HCT116 (cell line): ENCODE results near the gene CACNA1C. TPM values are rescaled to one million over a fixed set of nuclear protein-coding genes. Genes with fewer than 3 reads are reported as not detected.

Experiments used
- ATAC-seq: fragments of 200-7000 bp; cut with Tn5 transposase; 2 replicates; pipeline ENCODE4 v1.9.1; 2020; ENCODE audit warnings: mild to moderate bottlenecking, moderate library complexity
- BruUV-seq: library from RNA; stranded (reverse); fragments of 400-500 nt; replicated peaks from 2 replicates; lab custom pipeline; 2021; lab: Mats Ljungman, UMichigan
- CTCF ChIA-PET: fragments of 300-600 bp; sonication (Branson Sonifier 250); formaldehyde crosslinking; loops from one replicate; lab custom pipeline; 2021; ENCODE audit warnings: antibody characterized with exemption; lab: Charles Lee
- POLR2A ChIA-PET: fragments of 300-600, 350-600 bp; sonication (Branson Sonifier 250); formaldehyde crosslinking; loops from one replicate; lab custom pipeline; 2021; ENCODE audit warnings: antibody characterized with exemption; lab: Charles Lee
- RAD21 ChIA-PET, 2 experiments: fragments of 300-600 bp; sonication (Branson Sonifier 250); formaldehyde crosslinking; loops; one replicate each; lab custom pipeline; 2023; ENCODE audit warnings: low total read pairs in 2 of 2; ENCODE audit not compliant: uncharacterized antibody in 2 of 2, unreplicated experiment in 2 of 2, low non-redundant PET in 1 of 2; lab: Charles Lee
- DNase-seq: peaks from one replicate; pipeline ENCODE4 v3.0.0-alpha.2; 2010; ENCODE audit warnings: low read depth, low spot score
- H2AFZ ChIP-seq: fragments of 200-600 bp; shearing (Covaris generic), sonication (generic); 2 replicates; pipeline ENCODE4 v1.6.1; 2017; ENCODE audit warnings: low read depth, mixed run types, mixed read lengths, antibody characterized with exemption, low read length; ENCODE audit not compliant: poor library complexity, severe bottlenecking
- H3K27ac ChIP-seq: 2 replicates; pipeline ENCODE4 v1.5.1; 2012; ENCODE audit warnings: low read depth, low read length
- H3K27me3 ChIP-seq: fragments of 200-600 bp; sonication (generic); 2 replicates; pipeline ENCODE4 v1.6.1; 2016; ENCODE audit warnings: mixed run types, low read length, mixed read lengths; ENCODE audit not compliant: insufficient read depth
- H3K36me3 ChIP-seq, 2 experiments: fragments of 200-500 bp in 1 of 2; fragments of 200-600 bp in 1 of 2; sonication (Bioruptor generic) in 1 of 2; sonication (generic) in 1 of 2; 2 replicates each; pipeline versions ENCODE4 v1.5.1 to v1.6.1; 2014 to 2016; ENCODE audit warnings: low read length in 2 of 2, inconsistent platforms in 1 of 2, mixed read lengths in 1 of 2, mixed run types in 1 of 2; ENCODE audit not compliant: insufficient read depth in 2 of 2, control insufficient read depth in 1 of 2
- H3K4me1 ChIP-seq, 2 experiments: fragments of 200-600 bp in 1 of 2; sonication (generic) in 1 of 2; 2 replicates each; pipeline versions ENCODE4 v1.5.1 to v1.6.1; 2012 to 2017; ENCODE audit warnings: low read length in 2 of 2, inconsistent platforms in 1 of 2, mild to moderate bottlenecking in 1 of 2, mixed read lengths in 1 of 2, mixed run types in 1 of 2, moderate library complexity in 1 of 2; ENCODE audit not compliant: insufficient read depth in 2 of 2, control insufficient read depth in 1 of 2
- H3K4me2 ChIP-seq: fragments of 200-600 bp; sonication (generic); 2 replicates; pipeline ENCODE4 v1.6.1; 2017; ENCODE audit warnings: mixed run types, low read length, mixed read lengths
- H3K4me3 ChIP-seq, 2 experiments: fragments of 200-600 bp in 1 of 2; sonication (generic) in 1 of 2; replicated peaks in 1 of 2; 2 replicates each; pipeline ENCODE4 v1.5.1; 2011 to 2016; ENCODE audit warnings: low read length in 2 of 2, control low read depth in 1 of 2, low read depth in 1 of 2, mild to moderate bottlenecking in 1 of 2, mixed read lengths in 1 of 2, mixed run types in 1 of 2
- H3K79me2 ChIP-seq: fragments of 200-600 bp; sonication (generic); 2 replicates; pipeline ENCODE4 v1.6.1; 2017; ENCODE audit warnings: mild to moderate bottlenecking, mixed run types, low read length, moderate library complexity, mixed read lengths; ENCODE audit not compliant: insufficient read depth
- H3K9ac ChIP-seq: fragments of 200-600 bp; sonication (generic); 2 replicates; pipeline ENCODE4 v1.6.1; 2016; ENCODE audit warnings: low read length, mixed read lengths
- H3K9me2 ChIP-seq: fragments of 200-600 bp; sonication (generic), shearing (Covaris generic); 2 replicates; pipeline ENCODE4 v1.6.1; 2017; ENCODE audit warnings: mixed run types, mild to moderate bottlenecking, moderate library complexity; ENCODE audit not compliant: insufficient read depth
- H3K9me3 ChIP-seq, 2 experiments: fragments of 200-500 bp in 1 of 2; fragments of 200-600 bp in 1 of 2; sonication (Bioruptor generic) in 1 of 2; sonication (generic) in 1 of 2; 2 replicates each; pipeline ENCODE4 v1.6.1; 2014 to 2017; ENCODE audit warnings: low read length in 2 of 2, mixed read lengths in 2 of 2, inconsistent platforms in 1 of 2, low read depth in 1 of 2, mild to moderate bottlenecking in 1 of 2, mixed run types in 1 of 2, moderate library complexity in 1 of 2; ENCODE audit not compliant: control insufficient read depth in 1 of 2, insufficient read depth in 1 of 2
- H4K20me1 ChIP-seq: fragments of 200-600 bp; sonication (generic), shearing (Covaris generic); 2 replicates; pipeline ENCODE4 v1.6.1; 2017; ENCODE audit warnings: mixed run types, mild to moderate bottlenecking, moderate library complexity; ENCODE audit not compliant: insufficient read depth
- CEBPB ChIP-seq: IDR thresholded peaks from 2 replicates; pipeline ENCODE4 v1.6.1; 2012; ENCODE audit warnings: low read depth
- CTCF ChIP-seq, 3 experiments: fragments of 200-600 bp in 1 of 3; sonication (generic) in 1 of 3; IDR thresholded peaks in 2 of 3; conservative IDR thresholded peaks in 1 of 3; 2 replicates each; pipeline ENCODE4 v1.5.1; 2012 to 2017; ENCODE audit warnings: low read depth in 2 of 3, low read length in 2 of 3, antibody characterized with exemption in 1 of 3, borderline replicate concordance in 1 of 3, control low read depth in 1 of 3, mild to moderate bottlenecking in 1 of 3, mixed read lengths in 1 of 3, mixed run types in 1 of 3, moderate library complexity in 1 of 3; ENCODE audit not compliant: insufficient read depth in 1 of 3
- EGR1 ChIP-seq: IDR thresholded peaks from 2 replicates; pipeline ENCODE4 v1.6.1; 2012; ENCODE audit warnings: low read depth
- ELF1 ChIP-seq: IDR thresholded peaks from 2 replicates; pipeline ENCODE4 v1.6.1; 2012; ENCODE audit warnings: low read depth, borderline replicate concordance
- EZH2phosphoT487 ChIP-seq: fragments of 200-600 bp; IDR thresholded peaks from 2 replicates; pipeline ENCODE4 v1.6.1; 2018; ENCODE audit warnings: antibody characterized with exemption, borderline replicate concordance
- FOSL1 ChIP-seq: IDR thresholded peaks from 2 replicates; pipeline ENCODE4 v1.6.1; 2012; ENCODE audit warnings: low read depth
- JUND ChIP-seq: IDR thresholded peaks from 2 replicates; pipeline ENCODE4 v1.6.1; 2012
- MAX ChIP-seq: IDR thresholded peaks from 2 replicates; pipeline ENCODE4 v1.6.1; 2012
- POLR2A ChIP-seq: IDR thresholded peaks from 2 replicates; pipeline ENCODE4 v1.7.0; 2011; ENCODE audit warnings: borderline replicate concordance; ENCODE audit not compliant: insufficient read depth, insufficient read length; ENCODE audit errors: extremely low read depth
- RAD21 ChIP-seq: IDR thresholded peaks from 2 replicates; pipeline ENCODE4 v1.6.1; 2012; ENCODE audit warnings: low read depth, mild to moderate bottlenecking
- REST ChIP-seq: IDR thresholded peaks from 2 replicates; pipeline ENCODE4 v1.6.1; 2012; ENCODE audit warnings: low read depth
- SP1 ChIP-seq: IDR thresholded peaks from 2 replicates; pipeline ENCODE4 v1.6.1; 2012; ENCODE audit warnings: low read depth
- SRF ChIP-seq: IDR thresholded peaks from 2 replicates; pipeline ENCODE4 v1.6.1; 2012; ENCODE audit warnings: low read depth
- TCF7L2 ChIP-seq: IDR thresholded peaks from 2 replicates; pipeline ENCODE4 v1.7.0; 2011; ENCODE audit warnings: borderline replicate concordance, inconsistent platforms; ENCODE audit not compliant: insufficient read depth, insufficient read length; ENCODE audit errors: extremely low read depth
- ZBTB33 ChIP-seq: IDR thresholded peaks from 2 replicates; pipeline ENCODE4 v1.6.1; 2011; ENCODE audit warnings: mild to moderate bottlenecking, low read length, moderate library complexity; ENCODE audit not compliant: insufficient replicate concordance; ENCODE audit errors: extremely low read depth
- ZNF274 ChIP-seq: fragments of 200-500 bp; sonication (Bioruptor generic); IDR thresholded peaks from 2 replicates; pipeline ENCODE4 v1.6.1; 2014; ENCODE audit warnings: mild to moderate bottlenecking, low read depth, low read length, inconsistent platforms
- intact Hi-C: fragments of 100-400 bp; cut with micrococcal nuclease; formaldehyde crosslinking; loops from 2 replicates; pipeline ENCODE4 v1.10.0; 2022
- total RNA-seq: library from RNA; stranded (reverse); gene quantifications from one replicate; pipeline ENCODE4 v1.2.1, GENCODE V29; 2021; ENCODE audit not compliant: unreplicated experiment

Gene CACNA1C
- total RNA-seq, 1 experiment from 2014 or later: 0.05 TPM

- TF ChIP-seq ZBTB33: no peak
These were observed 686.3 kb downstream of the CACNA1C start (continued) for GRCh38 chr12:2739069-2739468.

GRCh38 chr12:2739832-2740641, 687.2 kb downstream of the CACNA1C start:
- H3K36me3 ChIP-seq: no peaks in the 10 kb centered on the region
- H3K9me3 ChIP-seq: no peaks in the 10 kb centered on the region
- peaks cover 66% of the 10 kb centered on the region for H3K27me3 ChIP-seq
- H3K4me3 ChIP-seq: no peak overlapping the region
- no peaks in the 10 kb centered on the region for H3K79me2 ChIP-seq
- DNase-seq (no peak), ATAC-seq (peak; percentile 68)
- intact Hi-C loops: loop anchor here (1.0 to 5.0 kb wide), 3 partner anchors 44 to 302 kb away; no protein-coding TSS in a partner anchor
- ChIA-PET POLR2A (no interaction called here), CTCF (interaction anchor here (0.7 to 1.4 kb wide), 6 partner anchors 44 to 302 kb away, joined by 3 to 19 read pairs (median 4); partner anchors contain the start of gene TULP3), RAD21 (interaction anchor here in 1 of 2 experiments (1.2 kb wide), 1 partner anchor 45 kb away, joined by 4 read pairs; no protein-coding TSS in a partner anchor)
- H3K4me1 ChIP-seq: no peaks in the 10 kb centered on the region
- no peak overlapping the region for H3K27ac ChIP-seq
- H4K20me1 ChIP-seq: no peaks in the 10 kb centered on the region
- H3K4me2 ChIP-seq: no peak overlapping the region
- H3K9ac ChIP-seq: no peak overlapping the region
- no peak overlapping the region for H2AFZ ChIP-seq
- BruUV-seq: no TSS peak
- no peaks in the 10 kb centered on the region for H3K9me2 ChIP-seq
- TF ChIP-seq TCF7L2 (no peak), MAX (no peak), SRF (no peak), CEBPB (no peak), EGR1 (no peak), CTCF (IDR thresholded peaks at IDR 0.05 in 2 of 3, conservative IDR thresholded peaks at IDR 0.05 in 1 of 3; ENCODE audit: borderline replicate concordance in 1 of 3, insufficient read depth in 1 of 3, low read depth in 2 of 3, low read length in 2 of 3) (peak; percentile 57 to 72 (median 66); a peak in 5 of 6 replicates), POLR2A (no peak), EZH2phosphoT487 (no peak), ELF1 (no peak), RAD21 (peak; percentile 73), REST (no peak), SP1 (no peak), ZNF274 (no peak), JUND (no peak), FOSL1 (no peak)
